Stomach (tissue), 4 donors: ENCODE measurements around the gene ATG2B.

Experiments used
- CTCF ChIP-seq, 7 experiments: fragments of 450-650 bp in 4 of 7; fragments of 200-600 bp in 3 of 7; sonication (generic) in 3 of 7; IDR thresholded peaks; one replicate each; pipeline ENCODE4 v1.5.1; 2016 to 2019; ENCODE audit warnings: antibody characterized with exemption in 7 of 7, control low read depth in 2 of 7, mild to moderate bottlenecking in 1 of 7
- POLR2A ChIP-seq, 4 donors: fragments of 450-650 bp; IDR thresholded peaks; one replicate each; pipeline ENCODE4 v1.6.1; 2016; ENCODE audit warnings: antibody characterized with exemption in 4 of 4, control low read depth in 2 of 4, mild to moderate bottlenecking in 1 of 4, moderate library complexity in 1 of 4

DNA sequence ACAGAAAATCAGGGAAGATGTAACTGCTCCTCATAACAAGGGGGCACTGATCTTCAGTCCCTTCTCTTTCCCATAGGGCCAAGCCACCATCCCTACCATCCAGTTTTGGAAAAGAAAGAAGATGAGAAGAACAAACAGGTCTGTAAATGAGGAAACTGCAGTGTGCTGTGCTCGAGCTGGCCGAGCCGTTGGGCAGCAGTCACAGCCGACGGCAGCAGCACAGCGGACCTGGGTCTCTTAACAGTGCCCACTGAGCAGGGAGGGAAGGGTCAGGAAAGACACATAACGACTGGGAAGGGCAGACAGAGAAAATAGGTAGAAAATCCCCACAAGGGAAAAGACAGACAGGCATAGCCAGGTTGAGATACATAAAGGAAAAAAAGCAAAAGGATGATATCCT is 68.9 kb downstream of the ATG2B start:
- no peak for TF ChIP-seq POLR2A (IDR thresholded peaks at IDR 0.05)
- no peak for TF ChIP-seq CTCF (IDR thresholded peaks at IDR 0.05)
